ENCODE data around the gene CD3E. TPM values are rescaled to one million over a fixed set of nuclear protein-coding genes. Genes with fewer than 3 reads are reported as not detected.

The CD3E gene
- total RNA-seq, 1 experiment from 2014 or later: 0.42 TPM

Small RNA genes within 50 kb of the gene (small RNA-seq; reads per million reads assigned to genes)
- not detected for gene AP001582.1

Other genes with a start within 250 kb of the CD3E start
- not detected in 2 replicates for gene TMPRSS4, start 227.7 kb upstream of the CD3E start, total RNA-seq (2014; rRNA removed; shearing (Covaris generic))
- not detected in 2 replicates for gene SMIM35, start 217.8 kb upstream of the CD3E start, total RNA-seq (2014; rRNA removed; shearing (Covaris generic))
- gene SCN4B, start 151.9 kb upstream of the CD3E start, total RNA-seq (2014; rRNA removed; shearing (Covaris generic)): not detected in 2 replicates
- 0.03 TPM in 1 of 2 replicates, not detected in the other for gene SCN2B, start 128.1 kb upstream of the CD3E start, total RNA-seq (2014; rRNA removed; shearing (Covaris generic))
- gene JAML, start 79.7 kb upstream of the CD3E start, total RNA-seq (2014; rRNA removed; shearing (Covaris generic)): not detected in 2 replicates
- gene MPZL3, start 52.4 kb upstream of the CD3E start, total RNA-seq (2014; rRNA removed; shearing (Covaris generic)): 1.7 and 2.2 TPM in 2 replicates
- 2.6 and 5.6 TPM in 2 replicates for gene MPZL2, start 40.4 kb upstream of the CD3E start, total RNA-seq (2014; rRNA removed; shearing (Covaris generic))
- gene CD3D, start 38.0 kb downstream of the CD3E start, total RNA-seq (2014; rRNA removed; shearing (Covaris generic)): 1.0 and 4.0 TPM in 2 replicates
- not detected in 2 replicates for gene CD3G, start 39.6 kb downstream of the CD3E start, total RNA-seq (2014; rRNA removed; shearing (Covaris generic))
- 37.9 and 45.8 TPM in 2 replicates for gene UBE4A, start 54.9 kb downstream of the CD3E start, total RNA-seq (2014; rRNA removed; shearing (Covaris generic))
- gene ATP5MG, start 96.9 kb downstream of the CD3E start, total RNA-seq (2014; rRNA removed; shearing (Covaris generic)): 139 and 211 TPM in 2 replicates
- 24.2 and 24.6 TPM in 2 replicates for gene KMT2A, start 131.8 kb downstream of the CD3E start, total RNA-seq (2014; rRNA removed; shearing (Covaris generic))
- gene TTC36, start 222.7 kb downstream of the CD3E start, total RNA-seq (2014; rRNA removed; shearing (Covaris generic)): 0.85 and 1.1 TPM in 2 replicates
- gene TMEM25, start 226.5 kb downstream of the CD3E start, total RNA-seq (2014; rRNA removed; shearing (Covaris generic)): 10.1 and 12.3 TPM in 2 replicates

Data from HT1080 (cell line).